HG02981 (cell line): ENCODE results near the gene CD86.
"Not testable (repeated sequence)": the region's sequence is repeated elsewhere in the genome, so short reads cannot be mapped to it uniquely, and the experiment has no call there.

Source experiments
- ATAC-seq: cut with Tn5 transposase; IDR thresholded peaks from one replicate; pipeline ENCODE4 v1.9.1; 2021; ENCODE audit warnings: mild to moderate bottlenecking, moderate library complexity; ENCODE audit not compliant: unreplicated experiment

The CD86 gene, protein sequence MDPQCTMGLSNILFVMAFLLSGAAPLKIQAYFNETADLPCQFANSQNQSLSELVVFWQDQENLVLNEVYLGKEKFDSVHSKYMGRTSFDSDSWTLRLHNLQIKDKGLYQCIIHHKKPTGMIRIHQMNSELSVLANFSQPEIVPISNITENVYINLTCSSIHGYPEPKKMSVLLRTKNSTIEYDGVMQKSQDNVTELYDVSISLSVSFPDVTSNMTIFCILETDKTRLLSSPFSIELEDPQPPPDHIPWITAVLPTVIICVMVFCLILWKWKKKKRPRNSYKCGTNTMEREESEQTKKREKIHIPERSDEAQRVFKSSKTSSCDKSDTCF

DNA sequence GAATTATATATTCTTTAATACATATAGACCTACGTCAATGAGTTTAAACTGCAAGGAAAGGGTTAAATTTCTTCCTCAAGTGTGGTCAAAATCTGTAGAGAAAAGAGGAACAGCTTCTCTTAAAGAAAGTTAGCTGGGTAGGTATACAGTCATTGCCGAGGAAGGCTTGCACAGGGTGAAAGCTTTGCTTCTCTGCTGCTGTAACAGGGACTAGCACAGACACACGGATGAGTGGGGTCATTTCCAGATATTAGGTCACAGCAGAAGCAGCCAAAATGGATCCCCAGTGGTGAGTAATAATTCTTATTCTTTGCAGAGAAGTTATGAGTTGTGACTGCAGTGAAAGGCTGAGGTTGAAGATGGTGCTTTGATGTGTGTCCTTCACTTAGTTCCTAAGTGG, at the start of gene CD86:
CD86 (plus strand) TSS at position 148 of the 400 bp plus-strand sequence; CDS start at position 276, 128 bp downstream.
- ATAC-seq: peak; percentile 94

DNA sequence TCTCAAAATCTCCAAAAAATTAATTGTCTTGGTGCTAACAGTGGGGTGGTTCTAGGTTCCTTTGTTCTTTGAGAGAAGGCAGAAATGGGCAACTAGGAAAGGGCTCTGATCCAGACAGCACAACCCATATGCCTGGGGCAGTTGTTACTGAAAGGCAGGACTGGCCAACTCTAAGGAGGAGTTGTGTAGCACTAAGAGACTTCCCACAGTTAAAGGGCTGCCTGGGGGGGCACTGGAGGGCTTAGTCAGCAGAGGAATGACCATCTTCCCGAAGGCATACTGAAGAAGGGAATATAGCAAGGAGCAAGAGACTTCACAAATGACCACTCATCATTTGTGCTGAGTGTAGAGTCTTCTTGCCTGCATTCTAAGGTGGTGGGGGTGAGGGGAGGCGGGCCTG, 48.9 kb upstream of the CD86 start:
- ATAC-seq: no peak

DNA sequence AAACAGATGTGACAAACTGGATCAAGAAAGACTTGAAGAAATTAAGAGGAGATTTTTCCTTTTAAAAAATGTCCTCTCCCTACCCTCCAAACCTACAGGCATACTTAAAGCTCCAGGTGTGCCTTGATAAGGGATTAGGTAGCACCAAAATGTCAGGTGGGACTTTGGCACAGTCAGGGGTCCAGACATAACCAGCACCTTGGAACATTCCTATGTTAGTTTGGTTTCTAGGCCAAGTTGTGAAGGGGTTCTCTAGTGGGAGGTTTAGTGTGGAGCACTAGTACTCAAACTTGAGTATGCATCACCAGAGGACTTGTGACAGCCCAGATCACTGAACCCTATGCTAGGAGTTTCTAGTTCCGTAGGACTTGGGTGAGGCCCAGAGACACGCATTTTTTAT, 47.0 kb upstream of the CD86 start:
- no peak for ATAC-seq

DNA sequence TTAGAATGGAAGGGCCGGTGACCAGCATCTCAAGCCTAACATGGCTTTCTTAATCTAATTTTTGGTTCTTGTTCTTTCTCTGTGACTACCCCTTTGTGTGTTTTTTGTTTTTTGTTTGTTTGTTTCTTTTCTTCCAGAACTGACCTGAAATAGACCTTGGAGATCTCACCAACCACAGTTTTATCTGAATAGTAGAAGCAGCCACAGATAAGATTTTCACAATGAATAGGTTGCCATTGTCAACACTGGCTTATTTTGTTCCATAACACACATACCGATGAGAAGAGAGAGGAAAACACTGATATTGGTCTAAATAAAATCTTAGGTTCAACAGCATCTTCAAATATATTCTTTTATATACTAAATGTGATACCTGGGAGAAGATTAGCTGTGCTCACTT, 44.7 kb upstream of the CD86 start:
- ATAC-seq: no peak

DNA sequence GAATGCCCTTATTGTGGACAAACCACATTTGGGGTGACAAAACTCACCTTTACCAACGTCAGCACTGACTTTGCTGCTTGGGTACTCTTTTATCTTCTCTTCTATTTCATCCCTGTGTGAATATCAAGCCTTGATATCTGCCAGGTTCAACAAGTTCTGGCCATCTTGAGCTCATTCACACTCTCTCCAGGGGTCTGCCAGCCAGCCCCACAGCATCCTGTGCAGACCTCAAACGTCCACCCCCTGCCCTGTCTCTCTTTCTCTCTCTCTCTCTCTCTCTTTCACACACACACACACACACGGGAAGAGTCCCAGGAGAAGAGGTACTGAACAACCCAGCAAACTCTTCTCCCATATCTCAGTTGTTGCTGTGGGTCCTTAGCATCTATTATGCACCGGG, 43.8 kb upstream of the CD86 start:
- no peak for ATAC-seq

DNA sequence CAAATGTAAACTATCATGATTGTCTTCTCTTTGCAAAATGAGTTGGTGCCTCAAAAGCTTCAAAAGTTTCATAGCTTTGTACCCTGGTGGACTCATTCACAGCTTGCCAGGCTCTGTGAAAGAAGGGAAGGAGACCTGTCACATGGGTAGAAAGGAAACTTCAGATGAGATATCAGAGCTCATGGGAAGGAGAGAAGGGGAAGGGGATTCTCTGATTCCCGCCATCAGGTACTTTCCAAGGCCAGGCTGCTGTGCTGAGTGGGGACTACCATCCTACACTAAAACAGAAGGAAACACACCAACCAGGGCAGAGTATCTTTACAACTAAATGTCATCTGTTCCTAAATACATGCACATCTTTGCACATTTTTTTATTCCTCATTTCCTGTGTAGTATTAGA, 42.3 kb upstream of the CD86 start:
- ATAC-seq: no peak

DNA sequence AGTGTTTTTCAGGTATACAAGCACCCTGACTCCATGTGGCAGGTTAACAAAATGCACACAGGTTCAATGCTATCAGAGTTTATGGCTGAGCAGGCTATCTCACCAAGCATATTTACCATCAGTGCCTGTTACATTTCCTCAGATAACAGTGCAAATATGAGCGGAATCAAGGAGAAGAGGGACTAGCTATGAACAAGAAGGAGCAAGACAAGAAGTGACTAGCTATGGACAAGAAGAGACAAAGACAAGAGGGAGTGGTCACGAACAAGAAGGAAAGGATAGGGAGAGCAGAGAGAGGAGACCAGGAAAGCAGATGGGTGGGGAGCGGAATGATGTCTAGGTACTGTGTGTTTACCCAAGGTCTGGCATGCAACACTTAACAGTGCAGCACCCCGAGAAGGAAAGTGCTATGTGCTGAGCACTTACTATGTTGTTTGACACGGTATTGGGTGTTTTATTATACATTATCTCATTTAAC, 41.7 kb upstream of the CD86 start:
- no peak for ATAC-seq

DNA sequence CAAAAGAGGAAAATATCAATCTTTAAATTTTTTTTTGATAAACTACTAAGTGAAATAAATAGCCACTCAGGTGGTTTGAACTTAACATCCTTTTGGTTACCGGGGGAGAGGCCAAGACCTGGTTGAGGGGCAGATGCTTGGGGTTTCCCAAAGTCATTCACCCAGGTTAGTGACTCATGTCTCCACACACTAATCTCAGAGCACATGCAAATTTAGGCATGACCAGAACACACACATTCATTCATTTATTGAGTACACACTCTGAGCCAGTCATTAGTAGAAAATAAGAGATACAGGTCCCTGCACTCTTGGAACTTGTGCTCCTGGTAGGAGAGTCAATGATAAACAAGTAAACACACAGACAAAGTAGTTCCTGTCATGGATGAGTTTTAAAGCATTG, 40.4 kb upstream of the CD86 start:
- peak; percentile 85 for ATAC-seq

DNA sequence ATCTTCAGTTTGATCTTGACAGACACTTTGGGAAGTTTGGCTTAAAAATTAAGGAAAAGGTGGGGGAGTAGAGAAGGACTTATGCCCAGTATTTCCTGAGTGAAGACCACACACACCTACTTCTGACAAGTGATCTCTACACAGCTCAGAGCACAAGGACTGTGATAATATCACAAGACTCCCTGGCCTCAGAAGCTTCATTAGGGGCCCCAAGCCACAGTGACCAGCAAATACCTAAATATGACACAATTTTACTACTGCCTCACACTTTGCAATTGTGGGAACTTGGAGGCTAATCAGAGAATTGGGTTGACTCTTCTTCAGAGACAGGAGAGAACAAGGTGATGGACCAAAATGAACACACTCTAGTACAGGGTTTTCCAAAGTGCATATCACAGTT, 35.7 kb upstream of the CD86 start:
- ATAC-seq: no peak

DNA sequence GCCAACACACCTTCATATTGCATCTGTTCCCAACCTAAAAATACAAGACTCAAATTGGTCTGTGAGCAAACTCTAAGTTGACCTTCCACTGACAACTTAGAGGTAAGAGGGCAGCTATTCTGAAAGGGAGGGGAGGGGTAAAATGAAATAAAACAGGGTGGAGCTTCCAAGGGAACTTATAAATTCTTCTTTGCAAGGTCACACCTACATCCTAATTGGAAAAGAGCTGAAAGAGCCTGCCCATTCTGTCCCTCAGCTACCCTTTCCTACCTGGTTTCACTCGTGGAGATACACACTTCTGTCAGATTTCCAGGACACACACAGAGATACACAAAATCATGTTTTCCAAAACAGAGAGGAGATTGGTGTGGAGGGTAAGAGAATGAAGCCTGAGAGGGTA, 34.1 kb upstream of the CD86 start:
- ATAC-seq: no peak

DNA sequence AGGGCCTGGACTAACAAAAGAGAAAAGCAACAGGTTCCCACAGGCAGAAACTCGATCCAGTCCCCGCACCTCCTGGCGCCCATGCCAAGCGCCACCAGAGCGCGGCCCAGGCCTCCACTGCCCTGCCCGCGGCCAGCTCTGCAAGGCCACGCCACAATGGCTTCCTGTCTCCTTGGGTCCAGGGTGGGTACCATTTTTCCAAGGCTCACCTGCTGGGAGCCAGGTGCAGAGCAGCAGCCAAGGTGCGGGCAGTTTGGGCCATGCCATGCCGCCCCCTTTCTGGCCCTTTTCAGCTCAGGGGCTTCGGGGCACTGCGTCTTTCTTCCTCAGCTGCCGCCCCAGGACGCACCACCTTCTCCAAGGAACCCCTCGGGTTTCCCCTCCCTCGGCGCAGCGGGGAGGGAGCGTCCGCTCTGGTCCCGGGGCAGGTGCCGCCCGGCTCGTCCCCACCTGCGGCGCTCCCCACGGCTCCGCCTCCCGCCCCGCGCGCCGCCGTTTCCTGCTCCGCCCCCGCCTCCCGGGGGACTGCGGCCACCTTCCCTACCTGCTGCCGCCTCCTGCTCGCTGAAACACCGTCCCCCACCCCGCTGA, 33.3 kb upstream of the CD86 start, which contains the start of gene ILDR1:
ILDR1 (minus strand) TSS at position 437 of the 591 bp plus-strand sequence; CDS start at position 267, 170 bp downstream.
- peak; percentile 42 for ATAC-seq

DNA sequence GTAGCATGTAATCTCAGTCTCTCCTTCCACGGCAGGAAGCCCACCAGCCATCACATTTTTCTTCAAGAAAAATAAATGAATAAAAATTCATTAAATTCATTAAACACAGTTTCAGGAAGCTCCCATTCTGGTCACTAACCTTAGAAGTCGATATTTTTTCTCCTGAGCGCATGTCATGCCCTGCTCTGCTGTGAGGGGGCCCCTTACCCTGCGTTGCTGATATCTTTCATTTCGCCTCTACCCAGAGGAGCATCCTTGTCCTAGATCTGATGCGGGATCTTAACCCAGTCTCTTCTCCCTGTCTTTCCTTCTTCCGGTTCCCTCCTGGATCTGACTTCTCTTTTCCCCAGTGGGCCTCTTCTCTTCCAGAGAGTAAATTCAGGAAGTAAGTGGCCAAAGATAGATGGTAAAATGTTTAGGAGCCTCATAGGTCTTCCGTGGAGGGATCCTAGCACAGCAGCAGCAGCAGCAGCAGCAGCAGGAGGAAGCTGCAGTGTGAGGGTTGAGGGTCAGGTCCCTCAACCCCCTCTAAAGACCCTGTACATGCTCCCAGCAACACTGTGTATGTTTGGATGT, 31.7 kb upstream of the CD86 start:
- no peak for ATAC-seq

DNA sequence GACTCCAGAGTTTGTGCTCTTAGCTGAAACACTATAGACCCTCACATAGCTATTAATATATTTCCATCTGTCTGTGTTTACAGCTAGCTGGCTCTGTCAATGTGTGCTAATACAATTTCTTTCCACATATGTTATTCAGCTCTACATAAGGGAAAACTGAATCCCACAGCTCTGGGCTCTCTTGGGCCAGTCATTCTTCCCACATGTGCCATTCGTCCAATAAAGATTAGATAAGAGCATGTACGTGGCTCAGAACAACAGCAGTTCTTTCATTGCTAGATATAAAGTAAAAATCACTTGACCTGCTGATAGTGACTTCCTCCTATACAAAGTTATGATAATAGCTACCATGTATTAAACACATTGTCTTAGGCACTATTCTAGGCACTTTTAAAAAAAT, 30.4 kb upstream of the CD86 start:
- ATAC-seq: no peak

DNA sequence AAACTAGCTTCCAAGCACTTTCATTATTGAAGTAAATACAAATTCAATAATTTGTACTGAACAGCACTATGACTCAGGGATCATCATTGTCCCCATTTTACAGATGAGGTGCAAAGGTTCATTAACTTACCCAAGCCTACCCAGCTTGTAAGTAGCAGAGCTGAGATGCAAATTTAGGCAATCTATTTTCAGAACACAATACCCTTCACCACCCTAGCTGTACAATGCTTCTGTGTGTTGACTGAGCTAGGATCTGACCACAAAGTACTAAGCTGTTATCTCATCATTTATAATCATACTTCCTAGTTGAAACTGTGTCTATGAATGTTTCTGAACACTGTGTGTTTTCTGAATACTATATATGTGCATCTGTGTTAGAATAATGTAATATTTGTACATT, 29.9 kb upstream of the CD86 start:
- peak; percentile 77 for ATAC-seq

DNA sequence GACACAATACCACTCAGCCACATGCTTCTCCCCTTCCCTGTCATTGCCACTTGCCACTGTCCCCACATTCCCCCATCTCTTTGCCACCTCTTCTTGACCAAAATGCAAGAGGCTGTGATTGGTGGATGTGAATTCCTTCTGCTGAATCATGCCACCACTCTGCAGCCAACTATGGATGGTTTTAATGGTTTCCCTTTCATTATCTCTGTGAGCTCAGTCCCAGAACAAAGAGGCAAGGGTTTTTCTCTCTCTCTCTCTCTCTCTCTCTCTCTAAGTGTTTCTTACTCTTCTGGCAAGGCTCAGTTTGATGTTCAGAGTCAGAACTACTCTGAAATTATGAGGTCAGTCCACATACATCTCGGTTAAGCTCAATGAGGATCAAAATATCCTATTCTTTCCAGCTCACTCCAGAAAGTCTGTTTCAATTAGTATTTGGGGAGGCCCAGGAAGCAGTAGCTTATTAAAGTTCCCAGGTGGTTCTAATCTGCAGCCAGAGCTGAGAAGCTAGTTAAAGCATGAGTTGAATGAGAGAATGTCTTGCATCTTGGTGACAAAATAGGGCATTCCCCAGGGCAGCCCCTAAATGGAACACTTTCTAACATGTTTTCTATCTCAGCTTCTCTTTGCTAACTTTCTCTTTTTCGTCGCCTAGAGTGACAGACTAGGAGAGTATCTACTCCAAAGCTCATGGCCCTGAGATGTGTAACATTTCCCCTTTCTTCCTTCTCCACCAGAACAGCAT, 24.6 kb upstream of the CD86 start:
- ATAC-seq: peak; percentile 73

DNA sequence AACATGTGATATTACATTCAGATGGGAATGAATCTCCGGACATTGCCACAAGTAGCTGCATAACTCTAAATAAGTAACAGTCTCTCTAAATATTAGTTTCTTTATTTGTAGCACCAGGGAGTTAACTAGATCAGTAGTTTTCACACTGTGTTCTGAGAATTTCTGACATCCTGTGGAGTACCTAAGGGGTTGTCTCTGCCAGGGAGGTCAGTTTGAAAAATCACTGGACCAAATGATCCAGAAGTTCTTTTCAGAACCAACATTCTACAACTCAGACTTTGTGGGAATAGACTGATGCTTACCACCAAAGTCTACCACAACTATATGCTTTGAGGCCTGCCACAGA, 24.1 kb upstream of the CD86 start:
- ATAC-seq: peak; percentile 43

DNA sequence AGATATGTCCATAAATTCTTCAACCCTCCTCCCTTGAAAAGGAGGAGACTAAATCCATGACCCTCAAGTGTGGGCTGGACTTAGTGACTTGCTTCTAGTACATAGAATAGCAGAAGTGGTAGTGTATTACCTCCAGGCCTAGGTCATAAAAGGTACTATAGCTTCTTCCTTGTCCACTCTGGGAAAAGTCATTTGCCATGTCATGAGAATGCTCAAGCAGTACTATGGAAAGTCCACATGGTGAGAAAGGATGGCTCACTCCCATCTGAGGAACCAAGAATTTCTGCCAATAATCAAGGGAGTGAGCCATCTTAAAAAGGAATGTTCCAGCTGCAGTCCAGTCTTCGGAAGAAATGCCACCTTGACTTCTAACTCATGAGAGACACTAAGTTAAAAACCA, 22.6 kb upstream of the CD86 start:
- no peak for ATAC-seq

DNA sequence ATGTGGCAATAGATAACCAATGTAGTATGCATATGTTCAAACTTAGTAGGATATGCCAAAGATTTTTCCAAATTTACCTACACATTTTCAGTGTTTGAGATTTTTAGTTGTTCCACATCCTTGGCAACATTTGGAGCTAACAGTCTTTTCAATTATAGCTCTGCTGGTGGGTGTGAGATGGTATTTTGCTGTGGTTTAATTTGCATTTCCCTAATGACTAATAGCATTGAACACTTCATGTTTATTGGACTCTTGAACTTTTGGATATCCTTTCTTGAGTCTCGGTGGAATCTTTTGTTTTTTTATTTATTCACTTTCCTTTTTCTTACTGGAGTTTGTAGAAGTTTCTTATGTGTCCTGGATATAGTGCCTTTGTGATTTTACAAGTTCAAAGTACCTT, 22.1 kb upstream of the CD86 start:
- ATAC-seq: no peak

DNA sequence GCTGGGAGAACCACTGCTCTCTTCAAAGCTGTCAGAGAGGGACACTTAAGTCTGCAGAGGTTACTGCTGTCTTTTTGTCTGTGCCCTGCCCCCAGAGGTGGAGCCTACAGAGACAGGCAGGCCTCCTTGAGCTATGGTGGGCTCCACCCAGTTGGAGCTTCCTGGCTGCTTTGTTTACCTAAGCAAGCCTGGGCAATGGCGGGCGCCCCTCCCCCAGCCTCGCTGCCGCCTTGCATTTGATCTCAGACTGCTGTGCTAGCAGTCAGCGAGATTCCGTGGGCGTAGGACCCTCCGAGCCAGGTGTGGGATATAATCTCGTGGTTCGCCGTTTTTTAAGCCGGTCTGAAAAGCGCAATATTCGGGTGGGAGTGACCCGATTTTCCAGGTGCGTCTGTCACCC, 7.9 kb upstream of the CD86 start:
- ATAC-seq: not testable (repeated sequence)

DNA sequence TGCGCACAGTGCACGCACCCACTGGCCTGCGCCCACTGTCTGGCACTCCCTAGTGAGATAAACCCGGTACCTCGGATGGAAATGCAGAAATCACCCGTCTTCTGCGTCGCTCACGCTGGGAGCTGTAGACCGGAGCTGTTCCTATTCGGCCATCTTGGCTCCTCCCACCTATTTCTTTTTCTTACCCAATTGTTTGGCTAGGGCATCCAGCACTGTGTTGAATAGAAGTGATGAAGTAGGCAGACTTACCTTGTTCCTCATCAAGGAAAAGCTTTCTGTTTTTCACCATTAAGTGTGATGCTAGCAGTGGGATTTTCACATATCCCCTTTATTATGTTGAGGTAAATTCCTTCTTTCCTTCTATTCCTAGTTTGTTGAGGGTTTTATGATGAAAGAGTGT, 7.4 kb upstream of the CD86 start:
- not testable (repeated sequence) for ATAC-seq

DNA sequence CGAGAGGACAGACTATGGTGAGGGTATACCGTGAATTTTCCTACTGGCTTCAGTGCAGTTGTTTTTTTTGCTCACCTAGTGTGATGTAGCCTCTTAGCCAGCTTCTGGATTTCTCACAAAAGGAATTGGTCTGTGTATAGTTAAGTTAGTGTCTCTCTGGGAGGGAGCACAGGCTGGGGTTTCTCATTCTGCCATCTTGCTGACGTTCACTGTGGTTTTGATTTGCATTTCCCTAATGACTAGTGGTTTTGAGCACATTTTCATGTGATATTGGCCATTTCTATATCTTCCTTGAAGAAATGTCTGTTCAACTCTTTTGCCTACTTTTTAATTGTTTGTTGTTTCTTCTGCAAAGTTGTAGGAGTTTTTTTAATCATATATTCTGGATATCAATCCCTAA, 2.2 kb upstream of the CD86 start:
- ATAC-seq: peak; percentile 52

DNA sequence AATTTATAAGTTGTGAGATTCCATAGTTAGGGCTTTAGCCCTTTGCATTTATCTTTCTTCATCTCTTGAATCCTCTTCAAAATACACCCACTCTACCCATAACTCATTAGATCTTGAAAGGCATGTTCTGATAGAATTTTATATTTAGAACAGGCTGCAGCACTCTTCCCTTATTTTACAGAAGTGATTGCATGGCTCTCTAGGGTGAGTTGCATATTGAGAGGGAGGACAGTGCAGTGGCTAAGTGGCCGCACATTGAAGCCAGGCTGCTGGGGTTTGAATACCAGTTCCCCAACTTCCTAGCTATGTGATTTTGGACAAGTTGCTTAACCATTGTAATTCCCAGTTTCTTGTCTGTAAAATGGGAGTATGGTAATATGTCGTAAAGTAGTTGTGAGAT, 2.5 kb downstream of the CD86 start:
- no peak for ATAC-seq
